Prostate gland (tissue), 2 donors: ENCODE data around the gene ACP6.

Experiments used
- POLR2A ChIP-seq: fragments of 450-650 bp; IDR thresholded peaks from one replicate; pipeline ENCODE4 v1.6.1; 2016; ENCODE audit warnings: antibody characterized with exemption, mild to moderate bottlenecking
- TF ChIP-seq, protein P1 (sequence below), 4 experiments: fragments of 200-600 bp in 2 of 4; fragments of 450-650 bp in 2 of 4; sonication (generic) in 2 of 4; IDR thresholded peaks; 1 replicate in 3 of 4; 2 replicates in 1 of 4; pipeline ENCODE4 v1.5.1; 2016 to 2019; ENCODE audit warnings: antibody characterized with exemption in 4 of 4, mild to moderate bottlenecking in 2 of 4, moderate library complexity in 2 of 4

DNA sequence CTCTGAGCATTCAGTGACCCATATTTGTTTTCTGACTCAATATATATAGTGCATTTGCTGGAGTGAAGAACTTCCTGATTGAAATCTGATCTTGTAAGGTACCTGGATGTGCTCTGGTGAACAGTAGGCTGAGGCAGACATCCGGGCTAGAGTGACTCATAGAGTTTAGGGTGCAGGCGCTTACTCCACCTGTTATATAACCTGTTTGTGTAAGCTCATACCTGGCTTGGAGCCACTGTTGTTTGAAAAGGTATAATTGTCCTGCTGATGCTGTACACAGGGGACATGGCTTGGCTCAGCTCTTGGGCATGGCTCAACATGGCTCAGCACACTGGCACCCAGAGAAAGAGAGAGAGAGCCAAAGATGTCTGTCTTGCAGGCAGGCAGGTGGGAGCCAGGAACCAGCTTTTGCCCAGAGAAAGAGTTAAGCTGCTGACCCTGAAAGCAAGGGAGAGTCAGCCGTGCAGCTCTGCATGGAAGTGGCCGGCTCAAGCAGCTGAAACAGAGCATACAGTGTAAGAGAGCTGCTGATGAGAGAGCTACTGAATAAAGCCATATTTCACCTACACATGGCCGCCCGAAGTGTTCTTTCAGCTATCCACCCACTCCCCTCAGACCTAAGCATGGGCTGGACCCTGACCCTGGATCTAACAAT lies 46.9 kb upstream of the ACP6 start:
- TF ChIP-seq, protein P1, sequence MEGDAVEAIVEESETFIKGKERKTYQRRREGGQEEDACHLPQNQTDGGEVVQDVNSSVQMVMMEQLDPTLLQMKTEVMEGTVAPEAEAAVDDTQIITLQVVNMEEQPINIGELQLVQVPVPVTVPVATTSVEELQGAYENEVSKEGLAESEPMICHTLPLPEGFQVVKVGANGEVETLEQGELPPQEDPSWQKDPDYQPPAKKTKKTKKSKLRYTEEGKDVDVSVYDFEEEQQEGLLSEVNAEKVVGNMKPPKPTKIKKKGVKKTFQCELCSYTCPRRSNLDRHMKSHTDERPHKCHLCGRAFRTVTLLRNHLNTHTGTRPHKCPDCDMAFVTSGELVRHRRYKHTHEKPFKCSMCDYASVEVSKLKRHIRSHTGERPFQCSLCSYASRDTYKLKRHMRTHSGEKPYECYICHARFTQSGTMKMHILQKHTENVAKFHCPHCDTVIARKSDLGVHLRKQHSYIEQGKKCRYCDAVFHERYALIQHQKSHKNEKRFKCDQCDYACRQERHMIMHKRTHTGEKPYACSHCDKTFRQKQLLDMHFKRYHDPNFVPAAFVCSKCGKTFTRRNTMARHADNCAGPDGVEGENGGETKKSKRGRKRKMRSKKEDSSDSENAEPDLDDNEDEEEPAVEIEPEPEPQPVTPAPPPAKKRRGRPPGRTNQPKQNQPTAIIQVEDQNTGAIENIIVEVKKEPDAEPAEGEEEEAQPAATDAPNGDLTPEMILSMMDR (IDR thresholded peaks at IDR 0.05), result no peak
- TF ChIP-seq POLR2A, result no peak
